ENCODE data around the gene ADGRL2.

GRCh38 chr1:81929106-81929505, 128.4 kb downstream of the ADGRL2 start:
- TF ChIP-seq CTCF (IDR thresholded peaks at IDR 0.05) = no peak
- no peak for TF ChIP-seq ZFX (IDR thresholded peaks at IDR 0.05; ENCODE audit: borderline replicate concordance)

Data from 22Rv1 (cell line).